Right cardiac atrium (tissue), 5 donors: Measurements from ENCODE around the gene HLA-DOA. TPM values are rescaled to one million over a fixed set of nuclear protein-coding genes. Genes with fewer than 3 reads are reported as not detected.
A peak's percentile ranks its signal among the peaks of the same experiment; 100 is the strongest.

Experiments used
- ATAC-seq, 2 donors: fragments of 200-7000 bp; cut with Tn5 transposase; one replicate each; pipeline versions ENCODE4 v1.8.0 to v1.9.1; 2020; ENCODE audit warnings: moderate library complexity in 2 of 2, mild to moderate bottlenecking in 1 of 2
- DNase-seq, 3 donors: peaks; one replicate each; pipeline ENCODE4 v3.0.0-alpha.2; 2020
- H3K27ac ChIP-seq: one replicate; pipeline ENCODE4 v1.5.1; 2013; ENCODE audit warnings: mild to moderate bottlenecking, low read length, control low read depth, moderate library complexity
- H3K27me3 ChIP-seq: one replicate; pipeline ENCODE4 v1.6.1; 2013; ENCODE audit not compliant: control insufficient read depth, insufficient read depth
- H3K4me1 ChIP-seq: one replicate; pipeline ENCODE4 v1.6.1; 2013; ENCODE audit warnings: low read length; ENCODE audit not compliant: control insufficient read depth, insufficient read depth
- H3K4me3 ChIP-seq: one replicate; pipeline ENCODE4 v1.5.1; 2013; ENCODE audit warnings: low read length, control low read depth
- H3K9me3 ChIP-seq: one replicate; pipeline ENCODE4 v1.6.1; 2013; ENCODE audit warnings: low read length; ENCODE audit not compliant: control insufficient read depth
- WGBS: extraction: QIAGEN DNeasy Blood & Tissue Kit; methylation state at CpG from one replicate; pipeline ENCODE4 v1.1.7; 2013; 5-methylcytosine and 5-hydroxymethylcytosine counted together
- intact Hi-C, 4 donors: fragments of 100-400 bp; cut with DNase I; formaldehyde crosslinking; loops; one replicate each; pipeline versions ENCODE4 v1.11.0 to v1.14.0; 2022 to 2023
- long read RNA-seq, 4 donors: library from polyadenylated mRNA; unstranded; transcript quantifications; one replicate each; pipeline ENCODE4 v2.0.0, GENCODE V29; 2020 to 2021
- polyA plus RNA-seq: library from polyadenylated mRNA; stranded (reverse); fragments of 200-250 nt; gene quantifications from one replicate; pipeline ENCODE4 v1.2.3, GENCODE V29; 2013
- total RNA-seq, 4 donors: library from RNA; stranded (reverse); fragmentation: NEBNext Ultra II Directional; extraction: Animal tissue kit (Norgen Biotek cat#: 25700); gene quantifications; one replicate each; pipeline ENCODE4 v1.2.1, GENCODE V29; 2021
- donor health status: healthy with polysubstance abuse.
- donor health status: DM: no; HTN: yes; CAD: no.
- donor health status: DM: no; HTN: no; CAD: no.
- donor health status: DM: no; HTN: yes; CAD: no; lungs with severe emphysema.
- donor health status: DM: yes; HTN: yes; CAD: no.

The HLA-DOA gene
- total RNA-seq = 1 to 10 TPM; 1.3 to 2.3 (median 1.8) TPM
- 1.2 TPM for polyA plus RNA-seq
- long read RNA-seq, donor 1 = 0 reads
- long read RNA-seq, donor 2, partial matches to known transcripts = 0 of 1 reads
- long read RNA-seq, donor 2, other reads (novel, unspliced or antisense) = 1 of 1 reads
- long read RNA-seq, donor 3 = 0 reads
- long read RNA-seq, donor 4 = 0 reads

- Histone ChIP-seq H3K4me3 (no peak within 1 kb of the TSS), H3K27ac (no peak within 1 kb of the TSS), H3K27me3 (no peaks in the 10 kb centered on the region), H3K4me1 (no peaks in the 10 kb centered on the region), H3K9me3 (no peaks in the 10 kb centered on the region)
- WGBS = 30% methylated on average over 24 of the region's 24 CpGs
- intact Hi-C loops = loop anchor here in 1 of 4 donors (10.0 kb wide), 2 partner anchors 86 to 146 kb away; no protein-coding TSS in a partner anchor
- ATAC-seq (peak; percentile 41 to 59), DNase-seq (no peak)
These were observed at the start of gene HLA-DOA for GRCh38 chr6:33008944-33009861. Gene HLA-DOA (minus strand): TSS chr6:33009591.

- intact Hi-C loops = no loop called here
- no peak overlapping the region for H3K4me3 ChIP-seq
- H3K9me3 ChIP-seq = no peaks in the 10 kb centered on the region
- WGBS = 63% methylated on average over 6 of the region's 6 CpGs
- H3K4me1 ChIP-seq = no peaks in the 10 kb centered on the region
- no peaks in the 10 kb centered on the region for H3K27me3 ChIP-seq
- DNase-seq = no peak
- ATAC-seq = no peak
- no peak overlapping the region for H3K27ac ChIP-seq
These were observed 48.1 kb upstream of the HLA-DOA start for GRCh38 chr6:33057222-33058150.

- no peaks in the 10 kb centered on the region for H3K27me3 ChIP-seq
- no peaks in the 10 kb centered on the region for H3K4me1 ChIP-seq
- whole genome bisulfite sequencing = 42% methylated on average over 4 of the region's 4 CpGs
- intact Hi-C loops = no loop called here
- no peak for ATAC-seq
- no peak for DNase-seq
- H3K9me3 ChIP-seq = no peaks in the 10 kb centered on the region
- H3K27ac ChIP-seq = no peak overlapping the region
- H3K4me3 ChIP-seq = no peak overlapping the region
These were observed 43.8 kb upstream of the HLA-DOA start for GRCh38 chr6:33053230-33053629.

GRCh38 chr6:33052627-33053026 is 43.2 kb upstream of the HLA-DOA start:
- DNase-seq = no peak
- ATAC-seq = no peak
- no peak overlapping the region for H3K4me3 ChIP-seq
- no peaks in the 10 kb centered on the region for H3K4me1 ChIP-seq
- no peak overlapping the region for H3K27ac ChIP-seq
- H3K9me3 ChIP-seq = no peaks in the 10 kb centered on the region
- intact Hi-C loops = no loop called here
- no peaks in the 10 kb centered on the region for H3K27me3 ChIP-seq

- Histone ChIP-seq H3K27ac (no peak overlapping the region), H3K9me3 (no peaks in the 10 kb centered on the region), H3K27me3 (no peaks in the 10 kb centered on the region), H3K4me3 (no peak overlapping the region), H3K4me1 (no peaks in the 10 kb centered on the region)
- intact Hi-C loops = no loop called here
- DNase-seq (no peak), ATAC-seq (no peak)
- WGBS = 76% methylated on average over 6 of the region's 6 CpGs
These were observed 40.8 kb upstream of the HLA-DOA start for GRCh38 chr6:33050014-33050810.

GRCh38 chr6:33049323-33050013 is 40.1 kb upstream of the HLA-DOA start:
- DNase-seq = no peak
- no peaks in the 10 kb centered on the region for H3K4me1 ChIP-seq
- intact Hi-C loops = no loop called here
- WGBS = 54% methylated on average over 9 of the region's 9 CpGs
- no peak for ATAC-seq
- H3K9me3 ChIP-seq = no peaks in the 10 kb centered on the region
- no peak overlapping the region for H3K27ac ChIP-seq
- no peaks in the 10 kb centered on the region for H3K27me3 ChIP-seq
- no peak overlapping the region for H3K4me3 ChIP-seq

- Histone ChIP-seq H3K4me3 (no peak overlapping the region), H3K27ac (no peak overlapping the region), H3K27me3 (no peaks in the 10 kb centered on the region), H3K4me1 (no peaks in the 10 kb centered on the region), H3K9me3 (no peaks in the 10 kb centered on the region)
- 94% methylated on average over 2 of the region's 2 CpGs for WGBS
- intact Hi-C loops = no loop called here
- no peak for DNase-seq
- ATAC-seq = no peak
These were observed 30.8 kb upstream of the HLA-DOA start for GRCh38 chr6:33040157-33040556.

- H3K9me3 ChIP-seq = no peaks in the 10 kb centered on the region
- 61% methylated on average over 1 of the region's 1 CpG for WGBS
- H3K4me3 ChIP-seq = no peak overlapping the region
- H3K27me3 ChIP-seq = no peaks in the 10 kb centered on the region
- no peak overlapping the region for H3K27ac ChIP-seq
- H3K4me1 ChIP-seq = no peaks in the 10 kb centered on the region
- intact Hi-C loops = no loop called here
- ATAC-seq = no peak
- DNase-seq = no peak
These were observed 27.1 kb upstream of the HLA-DOA start for GRCh38 chr6:33036535-33036934.

- no peaks in the 10 kb centered on the region for H3K9me3 ChIP-seq
- 97% methylated on average over 1 of the region's 1 CpG for WGBS
- no peaks in the 10 kb centered on the region for H3K27me3 ChIP-seq
- DNase-seq = no peak
- no peak for ATAC-seq
- H3K4me1 ChIP-seq = no peaks in the 10 kb centered on the region
- H3K4me3 ChIP-seq = no peak overlapping the region
- intact Hi-C loops = no loop called here
- no peak overlapping the region for H3K27ac ChIP-seq
These were observed 25.2 kb upstream of the HLA-DOA start for GRCh38 chr6:33034554-33034953.

- 66% methylated on average over 3 of the region's 3 CpGs for WGBS
These were observed 20.9 kb upstream of the HLA-DOA start for GRCh38 chr6:33030245-33030644.

More at GRCh38 chr6:33030245-33030644, 20.9 kb upstream of the HLA-DOA start:
- H3K27me3 ChIP-seq = no peaks in the 10 kb centered on the region
- no peaks in the 10 kb centered on the region for H3K4me1 ChIP-seq
- no peaks in the 10 kb centered on the region for H3K9me3 ChIP-seq
- H3K27ac ChIP-seq = no peak overlapping the region
- no peak for ATAC-seq
- H3K4me3 ChIP-seq = no peak overlapping the region
- intact Hi-C loops = no loop called here
- no peak for DNase-seq
